ENCODE data around the gene ANXA6. TPM values are rescaled to one million over a fixed set of nuclear protein-coding genes. Genes with fewer than 3 reads are reported as not detected.

ANXA6 gene
- total RNA-seq, 2 donors from 2014 or later = 127 to 171 TPM

DNA sequence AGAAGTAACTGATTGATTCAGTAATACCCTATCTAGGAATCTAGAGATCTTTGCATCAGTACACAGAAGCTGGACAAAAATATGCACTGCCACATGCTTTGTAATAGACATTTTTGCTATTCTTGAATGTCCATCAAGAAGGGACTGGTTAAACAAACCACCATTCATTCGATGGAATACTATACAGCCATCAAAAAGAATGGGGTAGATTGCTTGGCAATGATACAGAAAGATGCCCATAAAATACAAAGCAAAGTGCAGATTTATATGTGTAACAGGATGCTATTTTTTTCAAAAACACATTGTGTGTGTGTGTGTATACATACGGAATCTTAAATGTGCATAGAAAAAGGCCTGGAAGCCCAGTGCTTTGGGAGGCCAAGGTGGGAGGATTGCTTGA, 84.3 kb downstream of the ANXA6 start:
- no peaks in the 10 kb centered on the region for H3K27me3 Mint-ChIP-seq (ENCODE audit: low read depth)
- peak overlapping the region; percentile 81 for H3K27ac Mint-ChIP-seq
- no peaks in the 10 kb centered on the region for H3K9me3 Mint-ChIP-seq
- ATAC-seq (replicated peaks in 1 of 2) (no peak), DNase-seq (no peak)
- H3K4me3 Mint-ChIP-seq = peak overlapping the region in 1 of 2 donors; percentile 29
- H3K4me1 Mint-ChIP-seq (ENCODE audit: low read depth) = peaks cover 94% of the 10 kb centered on the region
- peaks cover 28 to 44% of the 10 kb centered on the region in 2 donors for H3K36me3 Mint-ChIP-seq (ENCODE audit: insufficient read depth in 2 of 2)

DNA sequence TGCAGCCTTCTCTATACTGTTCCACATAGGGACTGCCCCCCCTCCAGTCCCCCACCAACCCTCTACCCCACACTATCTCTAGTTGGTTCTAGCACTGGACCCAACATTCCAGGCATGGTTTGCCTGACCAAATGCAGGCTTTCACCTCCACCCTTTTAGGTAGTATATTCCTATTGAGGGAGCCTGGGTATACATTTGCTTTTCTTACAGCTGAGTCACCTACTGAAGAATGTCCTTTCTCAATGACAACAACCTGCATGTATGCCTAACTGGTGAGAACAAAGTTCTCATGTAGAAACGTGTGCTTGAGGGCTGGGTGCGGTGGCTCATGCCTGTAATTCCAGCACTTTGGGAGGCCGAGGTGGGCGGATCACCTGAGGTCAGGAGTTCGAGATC, 85.0 kb downstream of the ANXA6 start:
- no peak for ATAC-seq (replicated peaks in 1 of 2)
- Mint-ChIP-seq H3K4me3 (peak overlapping the region in 1 of 2 donors; percentile 44), H3K27me3 (ENCODE audit: low read depth) (no peaks in the 10 kb centered on the region), H3K4me1 (ENCODE audit: low read depth) (peaks cover 94% of the 10 kb centered on the region), H3K27ac (peak overlapping the region; percentile 81), H3K9me3 (no peaks in the 10 kb centered on the region), H3K36me3 (ENCODE audit: insufficient read depth in 2 of 2) (peaks cover 24 to 41% of the 10 kb centered on the region in 2 donors)
- DNase-seq = no peak

DNA sequence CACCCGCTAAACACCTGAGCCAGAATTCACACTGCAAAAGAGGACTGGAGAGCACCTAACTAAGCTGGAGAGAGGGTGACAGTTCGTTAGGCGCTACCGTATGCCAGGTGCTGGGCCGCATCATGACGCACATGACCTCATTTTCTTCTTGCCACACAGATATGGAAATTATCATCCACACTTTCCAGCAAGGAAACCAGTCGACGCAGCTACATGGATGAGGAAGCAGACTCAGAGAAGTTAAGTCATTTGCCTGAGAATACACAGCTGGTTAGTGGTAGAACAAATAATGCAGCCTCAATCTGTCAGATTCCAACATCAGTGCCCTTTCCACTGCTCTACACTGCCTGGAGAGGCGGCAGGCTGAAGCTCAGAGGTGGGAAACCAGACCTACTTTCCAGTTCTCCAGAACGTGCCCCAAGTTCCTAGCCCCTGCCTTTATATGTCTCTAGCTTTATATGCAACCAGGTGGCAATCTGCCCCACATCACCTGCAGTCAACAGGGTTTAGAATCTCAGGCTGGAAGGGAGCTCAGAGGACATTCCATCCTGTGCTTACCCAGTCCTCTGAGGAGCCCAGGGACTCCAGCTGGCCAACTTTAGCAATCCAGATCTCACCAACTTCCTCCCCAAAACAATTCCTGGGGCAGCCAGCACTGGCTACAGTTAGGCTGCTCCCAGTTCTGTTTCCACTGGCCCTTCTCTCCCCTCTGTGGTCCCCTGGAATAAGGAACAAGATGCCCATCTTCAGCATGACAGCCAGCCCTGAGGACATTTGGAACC, 85.5 kb downstream of the ANXA6 start:
- Mint-ChIP-seq H3K9me3 (no peaks in the 10 kb centered on the region), H3K27ac (peak overlapping the region; percentile 52), H3K4me1 (ENCODE audit: low read depth) (peaks cover 94% of the 10 kb centered on the region), H3K27me3 (ENCODE audit: low read depth) (no peaks in the 10 kb centered on the region), H3K4me3 (peak overlapping the region in 1 of 2 donors; percentile 26), H3K36me3 (ENCODE audit: insufficient read depth in 2 of 2) (peaks cover 25 to 42% of the 10 kb centered on the region in 2 donors)
- DNase-seq = no peak
- no peak for ATAC-seq (replicated peaks in 1 of 2)

DNA sequence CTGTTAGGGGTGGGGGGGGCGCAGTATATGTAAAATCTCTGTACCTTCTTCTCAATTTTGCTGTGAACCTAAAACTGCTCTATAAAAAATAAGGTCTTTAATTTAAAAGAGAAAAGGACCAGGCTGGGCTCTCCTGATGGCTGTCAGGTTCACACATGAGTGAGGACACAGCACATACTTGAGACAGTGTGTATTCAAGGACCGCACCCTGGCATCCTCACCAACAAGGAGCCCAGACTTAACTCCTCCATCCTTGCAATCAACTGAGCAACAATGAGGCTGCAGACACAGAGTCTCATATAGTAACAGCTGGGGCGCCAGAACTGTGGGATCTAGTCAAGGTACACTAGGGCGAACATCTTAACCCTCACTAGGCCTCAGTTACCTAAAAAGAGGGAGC, 86.6 kb downstream of the ANXA6 start:
- no peak for ATAC-seq (replicated peaks in 1 of 2)
- H3K4me1 Mint-ChIP-seq (ENCODE audit: low read depth) = peaks cover 94% of the 10 kb centered on the region
- no peaks in the 10 kb centered on the region for H3K9me3 Mint-ChIP-seq
- DNase-seq = no peak
- peaks cover 15 to 35% of the 10 kb centered on the region in 2 donors for H3K36me3 Mint-ChIP-seq (ENCODE audit: insufficient read depth in 2 of 2)
- H3K27ac Mint-ChIP-seq = peak overlapping the region; percentile 80
- H3K27me3 Mint-ChIP-seq (ENCODE audit: low read depth) = no peaks in the 10 kb centered on the region
- H3K4me3 Mint-ChIP-seq = peak overlapping the region in 1 of 2 donors; percentile 26

DNA sequence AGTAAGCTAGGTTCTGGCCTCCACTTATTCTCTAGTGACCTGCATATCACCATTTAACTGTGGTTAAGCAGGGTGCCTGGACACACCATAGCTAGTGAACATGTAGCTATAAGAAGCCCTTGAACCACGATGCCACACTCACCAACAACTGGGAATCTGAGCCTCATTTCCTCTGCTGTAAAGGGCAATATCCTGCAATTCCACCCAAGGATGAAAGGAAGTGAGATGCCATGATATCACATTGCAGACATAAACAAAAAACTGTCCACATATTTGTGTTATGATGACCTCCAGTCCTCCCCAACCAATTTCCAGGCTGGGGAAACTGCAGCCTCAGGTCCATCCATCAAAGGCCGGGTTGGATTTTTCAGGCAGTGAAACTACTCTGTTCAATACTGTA, 87.1 kb downstream of the ANXA6 start:
- Mint-ChIP-seq H3K36me3 (ENCODE audit: insufficient read depth in 2 of 2) (peaks cover 14 to 34% of the 10 kb centered on the region in 2 donors), H3K4me1 (ENCODE audit: low read depth) (peaks cover 94% of the 10 kb centered on the region), H3K27ac (peak overlapping the region; percentile 80), H3K4me3 (peak overlapping the region; percentile 38 to 82), H3K9me3 (no peaks in the 10 kb centered on the region), H3K27me3 (ENCODE audit: low read depth) (no peaks in the 10 kb centered on the region)
- no peak for ATAC-seq (replicated peaks in 1 of 2)
- no peak for DNase-seq

DNA sequence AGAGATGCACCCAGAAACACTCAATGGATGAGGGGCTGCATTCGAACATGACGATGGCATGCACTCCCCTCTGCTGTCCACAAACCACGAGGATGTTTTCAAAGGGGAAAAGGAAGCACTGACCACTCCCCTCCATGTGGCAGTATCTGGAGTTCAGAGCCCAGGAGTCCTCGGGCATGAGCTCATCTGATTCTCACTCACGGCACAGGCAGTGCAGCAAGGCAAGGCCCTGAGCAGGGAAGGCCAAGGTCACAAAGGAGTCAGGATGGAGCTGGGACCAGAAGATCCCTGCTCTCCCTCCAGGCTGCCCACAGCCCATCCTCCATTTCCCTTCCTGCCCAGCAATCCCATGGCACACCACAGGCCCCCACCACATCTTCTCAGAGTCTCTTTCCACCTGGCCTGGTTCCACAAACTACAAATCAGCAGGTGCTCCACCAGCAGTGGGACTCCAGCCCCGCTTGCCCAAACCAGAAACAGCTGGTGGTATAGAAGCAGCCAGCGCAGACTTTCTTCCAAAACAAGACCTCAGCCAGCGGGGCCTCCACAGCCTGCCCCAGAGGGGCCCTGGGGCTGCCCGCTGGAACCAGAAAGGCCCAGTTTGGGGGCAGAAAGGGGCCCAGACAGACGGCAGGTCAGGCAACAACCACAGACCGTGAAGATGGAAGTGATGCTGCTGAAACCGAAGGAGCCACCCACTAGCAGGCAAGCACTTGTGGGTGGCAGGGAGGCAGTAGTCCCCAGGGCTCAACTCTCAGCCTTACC, 89.0 kb downstream of the ANXA6 start:
- Mint-ChIP-seq H3K4me1 (ENCODE audit: low read depth) (peaks cover 98% of the 10 kb centered on the region), H3K4me3 (peak overlapping the region; percentile 79 to 82), H3K27me3 (ENCODE audit: low read depth) (no peaks in the 10 kb centered on the region), H3K27ac (peak overlapping the region; percentile 97), H3K36me3 (ENCODE audit: insufficient read depth in 2 of 2) (peaks cover 12 to 26% of the 10 kb centered on the region in 2 donors), H3K9me3 (no peaks in the 10 kb centered on the region)
- DNase-seq (peak; percentile 69 to 77), ATAC-seq (replicated peaks in 1 of 2) (peak; percentile 69 to 85)

DNA sequence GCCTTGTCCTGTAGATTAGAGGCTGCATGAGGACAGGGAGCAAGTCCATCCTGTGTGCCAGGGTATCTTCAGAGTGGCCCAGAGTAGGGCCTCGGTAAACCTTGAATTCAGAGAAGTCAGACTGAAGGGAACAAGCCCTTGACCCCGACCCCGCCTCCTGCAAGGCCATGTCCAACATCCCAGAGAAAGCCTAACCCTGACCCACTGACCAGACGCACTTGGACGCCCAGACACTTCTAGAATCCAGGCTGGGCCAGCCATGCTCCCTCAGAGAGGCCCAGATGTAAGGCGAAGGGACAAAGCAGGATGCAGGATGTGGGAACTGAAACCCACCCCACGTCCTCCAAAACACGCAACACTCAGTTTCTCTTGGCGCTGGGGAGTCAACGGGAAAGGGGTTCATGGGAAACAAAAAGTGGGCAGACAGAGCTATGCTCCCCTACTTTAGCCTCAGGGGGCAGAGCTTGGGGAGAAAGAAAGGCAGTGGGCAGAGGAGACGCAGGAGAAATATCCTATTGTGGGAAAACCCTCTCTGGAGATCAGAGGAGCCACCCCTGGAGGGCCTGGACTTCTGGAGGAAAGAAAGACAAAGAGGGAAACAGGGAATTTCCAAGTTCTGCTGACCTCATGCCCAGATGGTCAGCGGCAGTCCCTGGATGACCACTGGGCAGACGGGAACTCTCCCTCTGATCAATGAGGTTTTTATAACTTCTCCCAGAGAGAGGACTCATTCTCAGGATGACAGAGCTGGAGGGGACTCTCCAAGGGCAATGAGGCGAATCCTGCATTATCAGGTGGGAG, 89.7 kb downstream of the ANXA6 start:
- no peak for ATAC-seq (replicated peaks in 1 of 2)

DNA sequence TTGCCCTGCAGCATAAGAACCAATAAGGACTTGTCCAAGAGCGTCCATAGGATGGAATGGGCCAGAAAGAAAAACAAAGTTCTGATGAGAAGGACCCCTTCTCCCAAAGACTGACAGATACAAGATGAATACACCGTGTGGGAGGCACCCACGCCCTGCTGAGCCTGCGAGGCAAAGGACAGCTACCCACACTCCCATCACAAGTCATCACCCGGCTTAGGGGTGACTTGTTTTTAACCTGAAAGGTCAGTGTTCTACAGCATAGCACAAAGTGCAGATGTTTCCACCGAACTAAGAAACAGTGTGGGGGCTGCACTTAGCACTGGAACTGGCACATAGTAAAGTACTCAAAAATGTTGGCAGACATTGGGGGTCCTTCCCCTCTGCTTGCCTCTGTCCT, 90.7 kb downstream of the ANXA6 start:
- peak; percentile 32 to 34 for DNase-seq
- Mint-ChIP-seq H3K4me3 (peak overlapping the region; percentile 79 to 82), H3K27me3 (ENCODE audit: low read depth) (no peaks in the 10 kb centered on the region), H3K4me1 (ENCODE audit: low read depth) (peaks cover 100% of the 10 kb centered on the region), H3K9me3 (no peaks in the 10 kb centered on the region), H3K36me3 (ENCODE audit: insufficient read depth in 2 of 2) (peaks cover 13 to 26% of the 10 kb centered on the region in 2 donors), H3K27ac (peak overlapping the region; percentile 97)
- ATAC-seq (replicated peaks in 1 of 2) = peak; percentile 27 to 38

More for the DNA sequence above, 89.7 kb downstream of the ANXA6 start:
- DNase-seq = no peak
- peak overlapping the region; percentile 79 to 82 for H3K4me3 Mint-ChIP-seq
- no peaks in the 10 kb centered on the region for H3K9me3 Mint-ChIP-seq
- peaks cover 100% of the 10 kb centered on the region for H3K4me1 Mint-ChIP-seq (ENCODE audit: low read depth)
- H3K27me3 Mint-ChIP-seq (ENCODE audit: low read depth) = no peaks in the 10 kb centered on the region
- H3K36me3 Mint-ChIP-seq (ENCODE audit: insufficient read depth in 2 of 2) = peaks cover 11 to 26% of the 10 kb centered on the region in 2 donors
- peak overlapping the region; percentile 97 for H3K27ac Mint-ChIP-seq

DNA sequence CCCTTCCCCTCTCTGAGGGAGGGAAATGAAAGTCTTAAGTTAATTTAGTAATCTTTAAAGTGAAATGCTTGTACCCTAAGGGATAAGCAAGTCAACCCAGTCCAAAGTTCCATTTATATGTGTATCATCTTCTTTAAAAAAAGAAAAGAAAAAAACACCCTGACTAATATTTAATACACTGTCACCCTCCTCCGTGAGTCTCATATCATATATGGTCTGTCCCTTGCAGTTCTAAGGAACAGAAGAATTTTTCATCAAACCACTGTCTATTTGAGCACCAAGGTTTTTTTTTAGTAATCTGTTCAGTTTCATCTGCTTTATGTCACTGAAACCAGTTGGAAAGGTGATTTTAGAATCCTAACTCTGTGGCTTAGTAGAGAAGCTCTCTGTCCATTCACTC, 92.0 kb downstream of the ANXA6 start:
- Mint-ChIP-seq H3K36me3 (ENCODE audit: insufficient read depth in 2 of 2) (peaks cover 19 to 37% of the 10 kb centered on the region in 2 donors), H3K9me3 (no peaks in the 10 kb centered on the region), H3K4me1 (ENCODE audit: low read depth) (peaks cover 100% of the 10 kb centered on the region), H3K4me3 (peak overlapping the region; percentile 79 to 82), H3K27ac (peak overlapping the region; percentile 97), H3K27me3 (ENCODE audit: low read depth) (no peaks in the 10 kb centered on the region)
- peak; percentile 33 to 49 for ATAC-seq (replicated peaks in 1 of 2)
- DNase-seq = no peak

DNA sequence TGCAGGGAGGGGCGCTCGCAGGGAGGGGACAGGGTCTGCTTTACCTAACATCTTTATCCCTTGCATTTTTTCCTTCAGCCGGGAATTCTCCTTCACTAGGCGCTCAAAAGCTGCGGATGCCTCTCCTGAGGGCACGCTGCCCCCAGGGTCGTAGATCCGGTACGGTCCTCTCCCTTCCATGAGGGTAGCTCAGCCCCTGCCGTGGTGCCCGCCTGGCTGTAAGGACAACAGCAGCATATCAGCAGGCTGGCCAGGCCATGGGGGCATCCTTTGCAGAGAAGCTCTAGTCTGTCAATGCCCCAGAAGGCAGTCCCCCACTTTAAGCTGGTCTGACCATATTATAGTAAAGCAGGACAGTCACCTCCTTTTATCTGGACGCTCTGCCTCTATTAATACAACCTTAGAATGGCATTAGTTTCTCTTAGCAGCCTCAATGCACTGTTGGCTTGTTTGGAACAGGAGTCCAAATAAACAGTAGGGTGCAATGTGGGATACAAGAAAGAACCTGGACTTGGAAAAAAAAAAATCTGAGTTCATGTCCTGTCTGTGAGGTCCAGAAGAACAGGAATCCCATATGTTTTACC, 92.6 kb downstream of the ANXA6 start:
- DNase-seq = no peak
- H3K4me1 Mint-ChIP-seq (ENCODE audit: low read depth) = peaks cover 100% of the 10 kb centered on the region
- ATAC-seq (replicated peaks in 1 of 2) = no peak
- peaks cover 19 to 37% of the 10 kb centered on the region in 2 donors for H3K36me3 Mint-ChIP-seq (ENCODE audit: insufficient read depth in 2 of 2)
- peak overlapping the region in 1 of 2 donors; percentile 82 for H3K4me3 Mint-ChIP-seq
- H3K9me3 Mint-ChIP-seq = no peaks in the 10 kb centered on the region
- H3K27ac Mint-ChIP-seq = peak overlapping the region; percentile 97
- no peaks in the 10 kb centered on the region for H3K27me3 Mint-ChIP-seq (ENCODE audit: low read depth)

DNA sequence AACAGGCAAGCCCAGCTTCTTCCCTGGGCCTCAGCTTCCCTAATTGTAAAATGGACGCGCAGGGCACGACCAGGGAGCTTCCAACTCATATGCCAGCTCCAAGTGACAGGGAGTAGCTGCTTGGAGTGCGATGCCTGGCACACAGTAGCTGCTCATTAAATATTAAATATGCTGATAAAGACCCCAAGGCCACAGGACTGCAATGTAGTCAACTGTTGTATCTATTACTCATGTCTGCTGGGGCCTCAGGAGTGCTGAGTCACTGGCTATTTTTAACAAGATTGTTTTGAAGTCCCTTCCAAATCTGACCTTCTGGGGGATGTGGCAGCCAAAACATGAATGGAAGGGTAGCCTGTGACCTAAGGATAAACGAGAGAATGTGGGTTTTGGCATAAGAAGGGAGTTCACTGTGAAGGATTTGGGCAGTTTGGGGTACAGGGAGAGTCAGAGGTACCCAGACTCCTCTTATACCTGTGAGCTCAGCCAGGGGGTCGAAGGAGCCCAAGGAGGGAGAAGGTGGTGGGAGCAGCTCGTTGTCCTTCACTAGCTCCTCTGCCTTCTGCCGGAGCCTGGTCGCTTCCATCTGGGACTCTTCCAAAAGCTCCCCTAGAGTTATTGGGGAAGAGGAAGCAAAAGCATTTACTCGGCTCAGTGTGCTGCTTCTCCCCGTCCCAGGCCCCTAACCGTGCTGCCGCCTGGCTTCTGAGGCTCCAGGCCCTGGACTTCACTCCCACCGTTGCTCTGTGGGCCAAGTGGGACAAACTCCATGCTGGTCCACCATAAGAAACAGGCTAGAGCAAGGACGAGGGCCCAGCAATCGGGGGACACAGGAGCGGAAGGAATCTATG, 94.2 kb downstream of the ANXA6 start:
- H3K4me3 Mint-ChIP-seq = peak overlapping the region; percentile 22 to 25
- H3K9me3 Mint-ChIP-seq = no peaks in the 10 kb centered on the region

More for the DNA sequence above, 94.2 kb downstream of the ANXA6 start:
- Mint-ChIP-seq H3K27me3 (ENCODE audit: low read depth) (no peaks in the 10 kb centered on the region), H3K27ac (peak overlapping the region; percentile 61), H3K4me1 (ENCODE audit: low read depth) (peaks cover 100% of the 10 kb centered on the region), H3K36me3 (ENCODE audit: insufficient read depth in 2 of 2) (peaks cover 28 to 49% of the 10 kb centered on the region in 2 donors)
- ATAC-seq (replicated peaks in 1 of 2) (no peak), DNase-seq (no peak)

All from activated T-cell treated with anti-CD3 and anti-CD28 coated beads, Interleukin-2, amount 50 U/mL, for 72 hours (primary cell).